Measurements from ENCODE around the gene SUMF1.

The SUMF1 gene

GRCh38 chr3:4373669-4374068, 93.4 kb downstream of the SUMF1 start:
- Histone ChIP-seq H4K20me1 (ENCODE audit: insufficient read depth, low read length) (no peaks in the 10 kb centered on the region), H3K9ac (ENCODE audit: low read length) (no peak overlapping the region), H3K9me2 (replicated peaks; ENCODE audit: insufficient read depth, low read length) (no peaks in the 10 kb centered on the region), H3K36me3 (replicated peaks; ENCODE audit: insufficient read depth, low read length) (no peaks in the 10 kb centered on the region), H3K9me3 (replicated peaks; ENCODE audit: insufficient read depth, low read length) (no peaks in the 10 kb centered on the region), H3K79me2 (ENCODE audit: low read length) (no peaks in the 10 kb centered on the region), H3K27ac (ENCODE audit: low read length) (no peak overlapping the region), H3K4me3 (ENCODE audit: low read length) (no peak overlapping the region), H3K4me2 (ENCODE audit: low read depth, low read length) (no peak overlapping the region), H3K4me1 (ENCODE audit: low read length) (no peaks in the 10 kb centered on the region), H3F3A (ENCODE audit: insufficient read depth, low read length) (no peaks in the 10 kb centered on the region), H2AFZ (ENCODE audit: low read length) (no peak overlapping the region), H3K27me3 (replicated peaks; ENCODE audit: insufficient read depth, low read length) (no peaks in the 10 kb centered on the region)
- TF ChIP-seq EZH2phosphoT487 (IDR thresholded peaks at IDR 0.05; ENCODE audit: low read length) (no peak), EZH2 (optimal IDR thresholded peaks at IDR 0.05; ENCODE audit: low read depth, low read length) (no peak), CTCF (IDR thresholded peaks at IDR 0.05; ENCODE audit: low read length) (no peak)
- no peak for DNase-seq

- TF ChIP-seq EZH2phosphoT487 (IDR thresholded peaks at IDR 0.05; ENCODE audit: low read length) = no peak
- no peak for TF ChIP-seq CTCF (IDR thresholded peaks at IDR 0.05; ENCODE audit: low read length)
- TF ChIP-seq EZH2 (optimal IDR thresholded peaks at IDR 0.05; ENCODE audit: low read depth, low read length) = no peak
- no peaks in the 10 kb centered on the region for H3K4me1 ChIP-seq (ENCODE audit: low read length)
- H4K20me1 ChIP-seq (ENCODE audit: insufficient read depth, low read length) = no peaks in the 10 kb centered on the region
- no peaks in the 10 kb centered on the region for H3K9me2 ChIP-seq (replicated peaks; ENCODE audit: insufficient read depth, low read length)
- no peak overlapping the region for H2AFZ ChIP-seq (ENCODE audit: low read length)
- H3K4me3 ChIP-seq (ENCODE audit: low read length) = no peak overlapping the region
- H3K9ac ChIP-seq (ENCODE audit: low read length) = no peak overlapping the region
- H3K9me3 ChIP-seq (replicated peaks; ENCODE audit: insufficient read depth, low read length) = no peaks in the 10 kb centered on the region
- no peak for DNase-seq
- no peak overlapping the region for H3K4me2 ChIP-seq (ENCODE audit: low read depth, low read length)
- no peaks in the 10 kb centered on the region for H3K36me3 ChIP-seq (replicated peaks; ENCODE audit: insufficient read depth, low read length)
- H3F3A ChIP-seq (ENCODE audit: insufficient read depth, low read length) = no peaks in the 10 kb centered on the region
- H3K79me2 ChIP-seq (ENCODE audit: low read length) = no peaks in the 10 kb centered on the region
- H3K27me3 ChIP-seq (replicated peaks; ENCODE audit: insufficient read depth, low read length) = no peaks in the 10 kb centered on the region
- H3K27ac ChIP-seq (ENCODE audit: low read length) = no peak overlapping the region
Observed at GRCh38 chr3:4362523-4362922, 104.5 kb downstream of the SUMF1 start.

- H3K27me3 ChIP-seq (replicated peaks; ENCODE audit: insufficient read depth, low read length) = no peaks in the 10 kb centered on the region
- H3K4me1 ChIP-seq (ENCODE audit: low read length) = no peaks in the 10 kb centered on the region
- no peak for DNase-seq
- H3K9me3 ChIP-seq (replicated peaks; ENCODE audit: insufficient read depth, low read length) = no peaks in the 10 kb centered on the region
- no peaks in the 10 kb centered on the region for H3F3A ChIP-seq (ENCODE audit: insufficient read depth, low read length)
- no peaks in the 10 kb centered on the region for H3K79me2 ChIP-seq (ENCODE audit: low read length)
- no peak overlapping the region for H3K4me3 ChIP-seq (ENCODE audit: low read length)
- no peaks in the 10 kb centered on the region for H4K20me1 ChIP-seq (ENCODE audit: insufficient read depth, low read length)
- no peak for TF ChIP-seq CTCF (IDR thresholded peaks at IDR 0.05; ENCODE audit: low read length)
- TF ChIP-seq EZH2 (optimal IDR thresholded peaks at IDR 0.05; ENCODE audit: low read depth, low read length) = no peak
- TF ChIP-seq EZH2phosphoT487 (IDR thresholded peaks at IDR 0.05; ENCODE audit: low read length) = no peak
- H3K27ac ChIP-seq (ENCODE audit: low read length) = no peak overlapping the region
- no peak overlapping the region for H3K9ac ChIP-seq (ENCODE audit: low read length)
- H3K4me2 ChIP-seq (ENCODE audit: low read depth, low read length) = no peak overlapping the region
- no peaks in the 10 kb centered on the region for H3K9me2 ChIP-seq (replicated peaks; ENCODE audit: insufficient read depth, low read length)
- H3K36me3 ChIP-seq (replicated peaks; ENCODE audit: insufficient read depth, low read length) = no peaks in the 10 kb centered on the region
- H2AFZ ChIP-seq (ENCODE audit: low read length) = no peak overlapping the region
Observed at GRCh38 chr3:4360817-4361216, 106.3 kb downstream of the SUMF1 start.
